HepG2 (cell line): Measurements from ENCODE around the gene AGBL2. TPM values are rescaled to one million over a fixed set of nuclear protein-coding genes. Genes with fewer than 3 reads are reported as not detected.

Experiments used
- ELF3 ChIP-seq: IDR thresholded peaks from 2 replicates; pipeline ENCODE4 v1.6.1; 2016; ENCODE audit warnings: missing genetic modification reagents, missing compliant biosample characterization
- ELF4 ChIP-seq: sonication (generic); formaldehyde crosslinking; IDR thresholded peaks from 2 replicates; pipeline ENCODE4 v1.5.0; 2020; ENCODE audit warnings: missing genetic modification reagents, mild to moderate bottlenecking, moderate library complexity, borderline replicate concordance
- FOXC1 ChIP-seq: sonication (generic); formaldehyde crosslinking; IDR thresholded peaks from 2 replicates; pipeline ENCODE4 v1.8.0; 2022; ENCODE audit warnings: mild to moderate bottlenecking, missing genetic modification reagents, borderline replicate concordance
- FOXK1 ChIP-seq: sonication (generic); formaldehyde crosslinking; IDR thresholded peaks from 2 replicates; pipeline ENCODE4 v1.4.0; 2020; ENCODE audit warnings: low read depth, missing genetic modification reagents, borderline replicate concordance
- GLI4 ChIP-seq: sonication (generic); formaldehyde crosslinking; IDR thresholded peaks from 2 replicates; pipeline ENCODE4 v1.5.1; 2020; ENCODE audit warnings: missing genetic modification reagents, mild to moderate bottlenecking, moderate library complexity, borderline replicate concordance
- KDM5B ChIP-seq: sonication (generic); formaldehyde crosslinking; IDR thresholded peaks from 2 replicates; pipeline ENCODE4 v1.4.0; 2020; ENCODE audit warnings: missing genetic modification reagents, mild to moderate bottlenecking, borderline replicate concordance
- KLF6 ChIP-seq: IDR thresholded peaks from 2 replicates; pipeline ENCODE4 v1.8.0; 2016; ENCODE audit warnings: missing biosample characterization, missing genetic modification reagents
- KMT2A ChIP-seq: sonication (generic); formaldehyde crosslinking; IDR thresholded peaks from 2 replicates; pipeline ENCODE4 v1.4.0; 2020; ENCODE audit warnings: missing genetic modification reagents
- NAIF1 ChIP-seq: sonication (generic); formaldehyde crosslinking; IDR thresholded peaks from 2 replicates; pipeline ENCODE4 v1.5.0; 2020; ENCODE audit warnings: mild to moderate bottlenecking, missing genetic modification reagents, borderline replicate concordance
- PTBP1 ChIP-seq: fragments of 200-400 bp; formaldehyde crosslinking; IDR thresholded peaks from 2 replicates; pipeline ENCODE4 v1.6.1; 2018; ENCODE audit warnings: low read length, low read depth; ENCODE audit not compliant: poor library complexity, severe bottlenecking
- SAP130 ChIP-seq: IDR thresholded peaks from 2 replicates; pipeline ENCODE4 v1.6.1; 2016; ENCODE audit warnings: low read depth
- XBP1 ChIP-seq: sonication (generic); formaldehyde crosslinking; IDR thresholded peaks from 2 replicates; pipeline ENCODE4 v1.5.0; 2020; ENCODE audit warnings: missing genetic modification reagents
- ZBTB7B ChIP-seq: sonication (generic); formaldehyde crosslinking; IDR thresholded peaks from 2 replicates; pipeline ENCODE4 v1.4.0; 2020; ENCODE audit warnings: missing genetic modification reagents
- ZIK1 ChIP-seq: sonication (generic); formaldehyde crosslinking; IDR thresholded peaks from 2 replicates; pipeline ENCODE4 v1.5.0; 2020; ENCODE audit warnings: mild to moderate bottlenecking, low read depth, missing genetic modification reagents, borderline replicate concordance
- ZMYM4 ChIP-seq: sonication (generic); formaldehyde crosslinking; IDR thresholded peaks from 2 replicates; pipeline ENCODE4 v1.8.1; 2023; ENCODE audit warnings: mild to moderate bottlenecking, missing genetic modification reagents
- ZNF468 ChIP-seq: sonication (generic); formaldehyde crosslinking; IDR thresholded peaks from 2 replicates; pipeline ENCODE4 v1.8.0; 2022; ENCODE audit warnings: mild to moderate bottlenecking, moderate library complexity, missing genetic modification reagents
- ZNF619 ChIP-seq: sonication (generic); formaldehyde crosslinking; IDR thresholded peaks from 2 replicates; pipeline ENCODE4 v1.4.0; 2020; ENCODE audit warnings: mild to moderate bottlenecking, missing genetic modification reagents
- ZSCAN21 ChIP-seq: sonication (generic); formaldehyde crosslinking; IDR thresholded peaks from 2 replicates; pipeline ENCODE4 v1.8.0; 2022; ENCODE audit warnings: mild to moderate bottlenecking, missing genetic modification reagents, moderate library complexity, borderline replicate concordance
- polyA plus RNA-seq, 8 experiments: library from polyadenylated mRNA; depleted of rRNA in 3 of 8; stranded (reverse) in 7 of 8; unstranded in 1 of 8; fragments of >200 nt; fragmentation: Illumina TruSeq in 4 of 8; extraction: Trizol in 4 of 8; gene quantifications; 2 replicates each; pipeline versions ENCODE4 v1.2.1 to v1.2.3, GENCODE V29; 2011 to 2016; ENCODE audit warnings: low read depth in 4 of 8, missing spikeins in 1 of 8, mixed read lengths in 1 of 8; ENCODE audit not compliant: insufficient read depth in 1 of 8
- total RNA-seq, 5 experiments: library from RNA; depleted of rRNA; stranded (reverse); fragments of >200 nt; fragmentation: Illumina TruSeq; extraction: Trizol; gene quantifications; 2 replicates each; pipeline ENCODE4 v1.2.3, GENCODE V29; 2016; ENCODE audit warnings: low read depth in 1 of 5
- TF ChIP-seq, protein P1 (sequence below): sonication (generic); formaldehyde crosslinking; IDR thresholded peaks from 2 replicates; pipeline ENCODE4 v1.4.0; 2020; ENCODE audit warnings: missing genetic modification reagents
- TF ChIP-seq, protein P2 (sequence below): sonication (generic); formaldehyde crosslinking; IDR thresholded peaks from 2 replicates; pipeline ENCODE4 v1.9.0; 2022; ENCODE audit warnings: missing genetic modification reagents, mild to moderate bottlenecking, borderline replicate concordance
- TF ChIP-seq, protein P3 (sequence below): fragments of 450-650 bp; IDR thresholded peaks from 2 replicates; pipeline ENCODE4 v1.6.1; 2017; ENCODE audit warnings: mild to moderate bottlenecking
- TF ChIP-seq, protein P4 (sequence below): sonication (generic); formaldehyde crosslinking; IDR thresholded peaks from 2 replicates; pipeline ENCODE4 v1.9.0; 2022; ENCODE audit warnings: low read depth, missing genetic modification reagents

AGBL2 gene
- total and polyA plus RNA-seq, 2 of the 13 experiments (the other 11 are each of a cell fraction or from before 2014, with no cell fraction given): 1.6 to 5.7 TPM

DNA sequence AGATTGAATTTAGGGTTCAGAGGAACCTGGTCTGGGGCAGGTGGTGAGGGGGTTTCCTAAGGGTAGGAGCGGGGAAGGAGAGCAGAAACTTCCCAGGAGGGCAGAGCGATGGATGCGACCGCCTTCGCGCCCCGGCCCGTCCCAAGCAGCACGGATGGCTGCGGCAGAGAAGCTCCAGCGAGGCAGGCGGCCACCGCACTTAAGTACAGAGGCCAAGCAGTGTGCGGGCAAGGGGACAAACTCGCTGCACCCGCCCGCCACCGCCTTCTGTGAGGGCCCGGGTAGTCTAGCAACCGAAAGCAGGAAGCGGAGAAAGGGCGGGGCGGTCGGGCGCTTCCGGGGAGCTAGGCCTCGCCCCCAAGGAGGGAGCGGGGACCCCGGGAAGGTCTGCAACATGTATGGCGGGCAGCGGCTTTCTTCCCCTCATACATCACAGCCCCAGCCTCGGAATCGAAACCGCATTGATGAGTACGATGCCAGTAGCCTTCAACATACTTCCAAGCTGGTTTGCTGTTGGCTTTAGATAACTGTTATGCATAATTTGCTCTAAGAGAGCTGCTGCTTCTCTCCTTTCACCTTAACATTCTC, at the start of gene AGBL2 (continued):
- TF ChIP-seq, protein P1, sequence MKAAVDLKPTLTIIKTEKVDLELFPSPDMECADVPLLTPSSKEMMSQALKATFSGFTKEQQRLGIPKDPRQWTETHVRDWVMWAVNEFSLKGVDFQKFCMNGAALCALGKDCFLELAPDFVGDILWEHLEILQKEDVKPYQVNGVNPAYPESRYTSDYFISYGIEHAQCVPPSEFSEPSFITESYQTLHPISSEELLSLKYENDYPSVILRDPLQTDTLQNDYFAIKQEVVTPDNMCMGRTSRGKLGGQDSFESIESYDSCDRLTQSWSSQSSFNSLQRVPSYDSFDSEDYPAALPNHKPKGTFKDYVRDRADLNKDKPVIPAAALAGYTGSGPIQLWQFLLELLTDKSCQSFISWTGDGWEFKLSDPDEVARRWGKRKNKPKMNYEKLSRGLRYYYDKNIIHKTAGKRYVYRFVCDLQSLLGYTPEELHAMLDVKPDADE (CRISPR knock-in tag): no peak
- TF ChIP-seq ZNF619 (CRISPR knock-in tag): peak; percentile 66; the same call in 1 of the 2 replicates
- TF ChIP-seq ZSCAN21 (CRISPR knock-in tag): peak; percentile 78; the same call in 1 of the 2 replicates
- TF ChIP-seq XBP1 (CRISPR knock-in tag): no peak
- TF ChIP-seq, protein P2, sequence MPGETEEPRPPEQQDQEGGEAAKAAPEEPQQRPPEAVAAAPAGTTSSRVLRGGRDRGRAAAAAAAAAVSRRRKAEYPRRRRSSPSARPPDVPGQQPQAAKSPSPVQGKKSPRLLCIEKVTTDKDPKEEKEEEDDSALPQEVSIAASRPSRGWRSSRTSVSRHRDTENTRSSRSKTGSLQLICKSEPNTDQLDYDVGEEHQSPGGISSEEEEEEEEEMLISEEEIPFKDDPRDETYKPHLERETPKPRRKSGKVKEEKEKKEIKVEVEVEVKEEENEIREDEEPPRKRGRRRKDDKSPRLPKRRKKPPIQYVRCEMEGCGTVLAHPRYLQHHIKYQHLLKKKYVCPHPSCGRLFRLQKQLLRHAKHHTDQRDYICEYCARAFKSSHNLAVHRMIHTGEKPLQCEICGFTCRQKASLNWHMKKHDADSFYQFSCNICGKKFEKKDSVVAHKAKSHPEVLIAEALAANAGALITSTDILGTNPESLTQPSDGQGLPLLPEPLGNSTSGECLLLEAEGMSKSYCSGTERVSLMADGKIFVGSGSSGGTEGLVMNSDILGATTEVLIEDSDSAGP (CRISPR knock-in tag): peak; percentile 84; the same call in 1 of the 2 replicates
- 0 out of 2 replicates have a peak, but pooled peaks have one; percentile 11 for TF ChIP-seq ZNF468 (CRISPR knock-in tag)
- peak; percentile 93 for TF ChIP-seq SAP130 (CRISPR knock-in tag)
- peak; percentile 84; the same call in 1 of the 2 replicates for TF ChIP-seq ELF4
- peak; percentile 63 for TF ChIP-seq KMT2A
- peak; percentile 67; the same call in 1 of the 2 replicates for TF ChIP-seq ZBTB7B (CRISPR knock-in tag)
- TF ChIP-seq ZIK1: 0 out of 2 replicates have a peak, but pooled peaks have one; percentile 49
- TF ChIP-seq FOXC1 (CRISPR knock-in tag): 0 out of 2 replicates have a peak, but pooled peaks have one; percentile 50
- peak; percentile 44; the same call in 1 of the 2 replicates for TF ChIP-seq KDM5B
- peak; percentile 67 for TF ChIP-seq ZMYM4 (CRISPR knock-in tag)
- peak; percentile 45; the same call in 1 of the 2 replicates for TF ChIP-seq GLI4
- TF ChIP-seq, protein P3, sequence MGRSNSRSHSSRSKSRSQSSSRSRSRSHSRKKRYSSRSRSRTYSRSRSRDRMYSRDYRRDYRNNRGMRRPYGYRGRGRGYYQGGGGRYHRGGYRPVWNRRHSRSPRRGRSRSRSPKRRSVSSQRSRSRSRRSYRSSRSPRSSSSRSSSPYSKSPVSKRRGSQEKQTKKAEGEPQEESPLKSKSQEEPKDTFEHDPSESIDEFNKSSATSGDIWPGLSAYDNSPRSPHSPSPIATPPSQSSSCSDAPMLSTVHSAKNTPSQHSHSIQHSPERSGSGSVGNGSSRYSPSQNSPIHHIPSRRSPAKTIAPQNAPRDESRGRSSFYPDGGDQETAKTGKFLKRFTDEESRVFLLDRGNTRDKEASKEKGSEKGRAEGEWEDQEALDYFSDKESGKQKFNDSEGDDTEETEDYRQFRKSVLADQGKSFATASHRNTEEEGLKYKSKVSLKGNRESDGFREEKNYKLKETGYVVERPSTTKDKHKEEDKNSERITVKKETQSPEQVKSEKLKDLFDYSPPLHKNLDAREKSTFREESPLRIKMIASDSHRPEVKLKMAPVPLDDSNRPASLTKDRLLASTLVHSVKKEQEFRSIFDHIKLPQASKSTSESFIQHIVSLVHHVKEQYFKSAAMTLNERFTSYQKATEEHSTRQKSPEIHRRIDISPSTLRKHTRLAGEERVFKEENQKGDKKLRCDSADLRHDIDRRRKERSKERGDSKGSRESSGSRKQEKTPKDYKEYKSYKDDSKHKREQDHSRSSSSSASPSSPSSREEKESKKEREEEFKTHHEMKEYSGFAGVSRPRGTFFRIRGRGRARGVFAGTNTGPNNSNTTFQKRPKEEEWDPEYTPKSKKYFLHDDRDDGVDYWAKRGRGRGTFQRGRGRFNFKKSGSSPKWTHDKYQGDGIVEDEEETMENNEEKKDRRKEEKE: no peak
- TF ChIP-seq, protein P4, sequence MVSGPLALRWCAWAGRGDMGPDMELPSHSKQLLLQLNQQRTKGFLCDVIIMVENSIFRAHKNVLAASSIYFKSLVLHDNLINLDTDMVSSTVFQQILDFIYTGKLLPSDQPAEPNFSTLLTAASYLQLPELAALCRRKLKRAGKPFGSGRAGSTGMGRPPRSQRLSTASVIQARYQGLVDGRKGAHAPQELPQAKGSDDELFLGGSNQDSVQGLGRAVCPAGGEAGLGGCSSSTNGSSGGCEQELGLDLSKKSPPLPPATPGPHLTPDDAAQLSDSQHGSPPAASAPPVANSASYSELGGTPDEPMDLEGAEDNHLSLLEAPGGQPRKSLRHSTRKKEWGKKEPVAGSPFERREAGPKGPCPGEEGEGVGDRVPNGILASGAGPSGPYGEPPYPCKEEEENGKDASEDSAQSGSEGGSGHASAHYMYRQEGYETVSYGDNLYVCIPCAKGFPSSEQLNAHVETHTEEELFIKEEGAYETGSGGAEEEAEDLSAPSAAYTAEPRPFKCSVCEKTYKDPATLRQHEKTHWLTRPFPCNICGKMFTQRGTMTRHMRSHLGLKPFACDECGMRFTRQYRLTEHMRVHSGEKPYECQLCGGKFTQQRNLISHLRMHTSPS (CRISPR knock-in tag): peak; percentile 35; the same call in 1 of the 2 replicates
- peak; percentile 87 for TF ChIP-seq ELF3 (CRISPR knock-in tag)
- peak; percentile 68; the same call in 1 of the 2 replicates for TF ChIP-seq NAIF1 (CRISPR knock-in tag)
- no peak for TF ChIP-seq FOXK1
- no peak for TF ChIP-seq PTBP1
- TF ChIP-seq KLF6 (CRISPR knock-in tag): 0 out of 2 replicates have a peak, but pooled peaks have one; percentile 33
